DOHH2 (cell line): Measurements from ENCODE around the gene PITX2.

Experiments used
- CTCF ChIP-seq: fragments of 200-600 bp; sonication (generic); IDR thresholded peaks from one replicate; pipeline ENCODE4 v1.5.1; 2014; ENCODE audit warnings: antibody characterized with exemption, mild to moderate bottlenecking, low read depth, low read length; ENCODE audit not compliant: poor library complexity, severe bottlenecking
- EZH2phosphoT487 ChIP-seq: fragments of 200-600 bp; sonication (generic); IDR thresholded peaks from 2 replicates; pipeline ENCODE4 v1.6.1; 2017; ENCODE audit warnings: borderline replicate concordance, mild to moderate bottlenecking, antibody characterized with exemption, low read length, moderate library complexity, mixed read lengths

GRCh38 chr4:110617646-110618580, 5.0 kb downstream of the PITX2 start:
- TF ChIP-seq CTCF (no peak), EZH2phosphoT487 (no peak)
